Measurements from ENCODE around the gene AREL1. TPM values are rescaled to one million over a fixed set of nuclear protein-coding genes. Genes with fewer than 3 reads are reported as not detected.
"Not testable (repeated sequence)": the region's sequence is repeated elsewhere in the genome, so short reads cannot be mapped to it uniquely, and the experiment has no call there.

Gene AREL1
- total RNA-seq (42.3 TPM), polyA plus RNA-seq (ENCODE audit: insufficient read depth, low read depth, low replicate concordance) (13.5 TPM)
- long read RNA-seq, donor 1, partial matches to known transcripts: 0 of 1 reads
- long read RNA-seq, donor 1, other reads (novel, unspliced or antisense): 0 of 1 reads
- long read RNA-seq, donor 2, partial matches to known transcripts: 0 of 2 reads
- long read RNA-seq, donor 2, other reads (novel, unspliced or antisense): 0 of 2 reads
- long read RNA-seq, donor 3, full-length matches to known transcripts: 2 of 2 reads
- long read RNA-seq, donor 3, partial matches to known transcripts: 0 of 2 reads
- long read RNA-seq, donor 3, other reads (novel, unspliced or antisense): 0 of 2 reads
- long read RNA-seq, donor 4, full-length matches to known transcripts: 2 of 2 reads
- long read RNA-seq, donor 4, partial matches to known transcripts: 0 of 2 reads
- long read RNA-seq, donor 4, other reads (novel, unspliced or antisense): 0 of 2 reads
- long read RNA-seq, donor 5: 0 reads
- long read RNA-seq, donor 6: 0 reads
- long read RNA-seq, donor 7, full-length matches to known transcripts: 2 of 26 reads
- long read RNA-seq, donor 7, partial matches to known transcripts: 13 of 26 reads
- long read RNA-seq, donor 7, other reads (novel, unspliced or antisense): 11 of 26 reads
- long read RNA-seq, donor 8, full-length matches to known transcripts: 1 of 1 reads
- long read RNA-seq, donor 8, partial matches to known transcripts: 0 of 1 reads
- long read RNA-seq, donor 8, other reads (novel, unspliced or antisense): 0 of 1 reads
- long read RNA-seq, donor 9, partial matches to known transcripts: 0 of 1 reads
- long read RNA-seq, donor 9, other reads (novel, unspliced or antisense): 0 of 1 reads
- long read RNA-seq, donor 10, partial matches to known transcripts: 0 of 1 reads
- long read RNA-seq, donor 10, other reads (novel, unspliced or antisense): 0 of 1 reads

GRCh38 chr14:74712499-74713394 is at the start of gene AREL1, which contains the start of gene FCF1:
Gene AREL1 (minus strand): TSS chr14:74713080. CDS start chr14:74685615, 27,465 bp downstream.
Gene FCF1 (plus strand): TSS chr14:74713144. CDS start chr14:74713198, 54 bp downstream.
- peaks cover 4 to 17% (median 4%) of the 10 kb centered on the region in 3 donors for H3K36me3 ChIP-seq (ENCODE audit: control insufficient read depth in 2 of 3, insufficient read depth in 3 of 3, low read length in 3 of 3)
- H3K4me3 ChIP-seq (ENCODE audit: low read length in 3 of 3): peak within 1 kb of the TSS; percentile 95 to 100 (median 95)
- no peaks in the 10 kb centered on the region for H3K27me3 ChIP-seq (ENCODE audit: control insufficient read depth, insufficient read depth, low read length)
- peak within 1 kb of the TSS; percentile 92 to 100 (median 94) for H3K9ac ChIP-seq (ENCODE audit: low read length in 3 of 3)
- peak; percentile 87 to 98 (median 90) for DNase-seq
- H3K9me3 ChIP-seq (ENCODE audit: control insufficient read depth in 2 of 3, insufficient read depth in 1 of 3, low read length in 3 of 3): no peaks in the 10 kb centered on the region
- peaks cover 0 to 6% (median 4%) of the 10 kb centered on the region in 3 donors for H3K4me1 ChIP-seq (ENCODE audit: control insufficient read depth in 2 of 3, insufficient read depth in 2 of 3, low read depth in 1 of 3, low read length in 3 of 3)
- intact Hi-C loops (cut with DNase I): no loop called here
- peak within 1 kb of the TSS; percentile 65 to 69 for H3K27ac ChIP-seq (ENCODE audit: low read depth in 2 of 2, low read length in 2 of 2)
- peak; percentile 37 for FAIRE-seq
- TF ChIP-seq CTCF (IDR thresholded peaks at IDR 0.05; ENCODE audit: borderline replicate concordance, extremely low read depth, insufficient read depth): no peak

DNA sequence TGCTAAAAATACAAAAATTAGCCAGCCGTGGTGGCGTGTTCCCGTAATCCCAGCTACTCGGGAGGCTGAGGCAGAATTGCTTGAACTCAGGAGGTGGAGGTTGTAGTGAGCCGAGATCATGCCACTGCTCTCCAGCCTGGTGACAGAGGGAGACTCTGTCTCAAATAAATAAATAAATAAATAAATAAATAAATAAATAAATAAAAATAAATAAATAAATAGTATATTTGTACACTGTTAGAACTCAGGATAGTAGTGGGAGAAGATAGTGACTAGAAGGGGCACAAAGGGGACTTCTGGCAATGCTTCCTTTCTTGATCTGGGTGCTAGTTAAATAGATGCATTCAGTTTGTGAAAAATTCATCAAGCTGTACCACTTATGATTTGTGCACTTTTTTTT is 45.6 kb upstream of the AREL1 start:
- intact Hi-C loops (cut with DNase I); DNase-seq; FAIRE-seq; H3K9me3 ChIP-seq (ENCODE audit: control insufficient read depth in 2 of 3, insufficient read depth in 1 of 3, low read length in 3 of 3); H3K4me3 ChIP-seq (ENCODE audit: low read length in 3 of 3); H3K36me3 ChIP-seq (ENCODE audit: control insufficient read depth in 2 of 3, insufficient read depth in 3 of 3, low read length in 3 of 3); H3K27ac ChIP-seq (ENCODE audit: low read depth in 2 of 2, low read length in 2 of 2); H3K9ac ChIP-seq (ENCODE audit: low read length in 3 of 3); H3K27me3 ChIP-seq (ENCODE audit: control insufficient read depth, insufficient read depth, low read length); H3K4me1 ChIP-seq (ENCODE audit: control insufficient read depth in 2 of 3, insufficient read depth in 2 of 3, low read depth in 1 of 3, low read length in 3 of 3): not testable (repeated sequence)

DNA sequence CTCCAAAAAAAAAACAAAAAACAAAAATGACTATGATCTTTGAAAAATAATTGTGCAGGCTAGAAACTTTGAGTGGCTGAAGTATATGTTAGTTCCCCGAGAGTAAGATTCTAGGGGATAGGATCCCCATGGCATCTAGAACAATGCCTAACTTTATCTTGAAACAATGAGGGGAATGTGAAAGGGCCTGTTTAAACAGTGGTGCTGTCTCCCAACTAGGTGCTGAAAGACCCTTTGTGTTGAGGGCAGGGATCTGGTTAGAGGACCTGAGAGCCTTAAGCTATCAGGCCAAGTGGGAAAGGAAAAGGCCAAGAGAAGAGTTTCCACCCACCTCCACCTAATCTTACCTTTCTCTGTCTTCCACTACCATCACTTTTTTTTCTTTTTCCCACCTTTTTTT is 43.4 kb upstream of the AREL1 start:
- Histone ChIP-seq H3K4me3 (ENCODE audit: low read length in 3 of 3) (no peak overlapping the region), H3K4me1 (ENCODE audit: control insufficient read depth in 2 of 3, insufficient read depth in 2 of 3, low read depth in 1 of 3, low read length in 3 of 3) (no peaks in the 10 kb centered on the region), H3K27ac (ENCODE audit: low read depth in 2 of 2, low read length in 2 of 2) (no peak overlapping the region), H3K27me3 (ENCODE audit: control insufficient read depth, insufficient read depth, low read length) (no peaks in the 10 kb centered on the region), H3K36me3 (ENCODE audit: control insufficient read depth in 2 of 3, insufficient read depth in 3 of 3, low read length in 3 of 3) (no peaks in the 10 kb centered on the region), H3K9ac (ENCODE audit: low read length in 3 of 3) (no peak overlapping the region), H3K9me3 (ENCODE audit: control insufficient read depth in 2 of 3, insufficient read depth in 1 of 3, low read length in 3 of 3) (peaks cover 0 to 2% (median 0%) of the 10 kb centered on the region in 3 donors)
- FAIRE-seq: no peak
- no peak for DNase-seq
- no peak for TF ChIP-seq CTCF (IDR thresholded peaks at IDR 0.05; ENCODE audit: borderline replicate concordance, extremely low read depth, insufficient read depth)
- intact Hi-C loops (cut with DNase I): no loop called here
